Measurements from ENCODE around the gene MRPL49. TPM values are rescaled to one million over a fixed set of nuclear protein-coding genes. Genes with fewer than 3 reads are reported as not detected.
A peak's percentile ranks its signal among the peaks of the same experiment; 100 is the strongest.

Gene MRPL49
- total RNA-seq, 1 experiment from 2014 or later, result 55.9 TPM

DNA sequence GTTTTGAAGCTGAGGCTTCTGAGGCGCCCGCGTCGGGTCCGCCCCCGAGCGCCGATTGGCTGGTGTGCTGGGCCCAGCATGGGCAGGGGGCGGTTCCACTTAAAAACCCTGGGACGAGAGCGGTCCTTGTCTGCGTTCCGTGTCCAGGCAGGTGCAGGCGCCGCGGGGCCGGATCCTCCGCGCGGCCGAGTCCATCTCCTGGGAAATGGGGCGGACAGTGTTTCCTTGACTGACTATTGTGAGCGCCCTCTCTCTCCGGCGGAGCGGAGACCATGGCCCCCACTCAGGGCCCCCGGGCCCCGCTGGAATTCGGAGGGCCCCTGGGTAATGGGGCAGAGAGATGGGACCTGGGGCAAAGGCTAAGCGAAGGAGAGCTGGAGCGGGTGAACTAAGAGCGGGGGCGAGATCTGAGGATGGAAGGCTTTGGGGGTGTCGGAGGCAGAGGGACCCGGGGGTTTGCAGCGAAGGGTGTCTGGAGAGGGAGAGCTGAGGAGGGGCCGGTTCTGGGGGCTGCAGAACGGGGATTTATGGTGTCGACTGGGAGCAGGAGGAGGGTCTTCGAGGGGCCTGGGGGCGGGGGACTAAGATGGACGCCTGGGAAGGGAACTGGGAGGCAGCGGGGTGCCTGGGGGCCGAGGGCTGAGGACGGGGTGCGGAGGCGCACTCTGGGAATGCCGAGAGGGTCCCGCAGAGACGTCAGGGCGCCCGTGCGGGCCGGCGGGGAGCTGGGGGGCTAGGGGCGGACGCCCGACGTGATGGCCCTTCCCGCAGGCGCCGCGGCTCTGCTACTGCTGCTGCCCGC is 10.2 kb upstream of the MRPL49 start, which contains the start of gene TM7SF2 (continued):
- TF ChIP-seq, protein P1, sequence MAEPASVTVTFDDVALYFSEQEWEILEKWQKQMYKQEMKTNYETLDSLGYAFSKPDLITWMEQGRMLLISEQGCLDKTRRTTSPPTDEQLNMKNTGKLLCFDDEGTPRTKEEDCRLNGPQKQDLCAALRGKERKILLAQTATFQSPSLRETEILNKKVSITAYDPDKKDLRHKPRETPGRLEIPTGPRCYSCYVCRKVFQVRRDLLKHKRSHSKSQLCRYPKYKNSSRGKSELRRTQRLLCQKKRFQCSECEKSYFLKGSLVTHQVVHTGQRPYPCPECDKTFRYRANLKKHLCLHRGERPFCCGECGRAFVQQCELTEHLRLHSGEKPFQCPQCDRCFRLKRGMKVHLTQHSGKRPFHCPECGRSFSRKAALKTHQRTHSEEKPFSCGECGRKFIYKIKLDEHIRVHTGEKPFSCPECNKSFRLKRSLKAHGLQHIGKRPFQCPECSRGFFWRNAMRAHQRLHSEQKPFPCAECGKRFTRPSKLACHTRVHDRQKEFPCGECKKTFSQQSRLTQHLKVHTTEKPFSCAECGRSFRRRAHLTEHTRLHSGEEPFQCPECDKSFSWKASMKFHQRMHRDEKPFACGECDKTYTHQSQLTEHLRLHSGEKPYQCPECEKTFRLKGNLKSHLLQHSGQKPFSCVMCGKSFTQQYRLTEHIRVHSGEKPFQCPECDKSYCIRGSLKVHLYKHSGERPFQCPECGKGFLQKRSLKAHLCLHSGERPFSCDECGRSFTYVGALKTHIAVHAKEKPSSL (CRISPR knock-in tag; conservative IDR thresholded peaks at IDR 0.05), result 0 out of 2 replicates have a peak, but pooled peaks have one; percentile 41
- TF ChIP-seq, protein P2, sequence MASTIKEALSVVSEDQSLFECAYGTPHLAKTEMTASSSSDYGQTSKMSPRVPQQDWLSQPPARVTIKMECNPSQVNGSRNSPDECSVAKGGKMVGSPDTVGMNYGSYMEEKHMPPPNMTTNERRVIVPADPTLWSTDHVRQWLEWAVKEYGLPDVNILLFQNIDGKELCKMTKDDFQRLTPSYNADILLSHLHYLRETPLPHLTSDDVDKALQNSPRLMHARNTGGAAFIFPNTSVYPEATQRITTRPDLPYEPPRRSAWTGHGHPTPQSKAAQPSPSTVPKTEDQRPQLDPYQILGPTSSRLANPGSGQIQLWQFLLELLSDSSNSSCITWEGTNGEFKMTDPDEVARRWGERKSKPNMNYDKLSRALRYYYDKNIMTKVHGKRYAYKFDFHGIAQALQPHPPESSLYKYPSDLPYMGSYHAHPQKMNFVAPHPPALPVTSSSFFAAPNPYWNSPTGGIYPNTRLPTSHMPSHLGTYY (CRISPR knock-in tag; IDR thresholded peaks at IDR 0.05), result no peak
- TF ChIP-seq, protein P3, sequence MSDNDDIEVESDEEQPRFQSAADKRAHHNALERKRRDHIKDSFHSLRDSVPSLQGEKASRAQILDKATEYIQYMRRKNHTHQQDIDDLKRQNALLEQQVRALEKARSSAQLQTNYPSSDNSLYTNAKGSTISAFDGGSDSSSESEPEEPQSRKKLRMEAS (CRISPR knock-in tag; IDR thresholded peaks at IDR 0.05), result no peak
- TF ChIP-seq GRHL2 (CRISPR knock-in tag; IDR thresholded peaks at IDR 0.05; ENCODE audit: insufficient replicate concordance, severe bottlenecking) (no peak), OVOL2 (CRISPR knock-in tag; IDR thresholded peaks at IDR 0.05; ENCODE audit: borderline replicate concordance) (no peak), TEAD4 (CRISPR knock-in tag; IDR thresholded peaks at IDR 0.05) (no peak; the same call in 1 of the 2 replicates), ATF1 (CRISPR knock-in tag; IDR thresholded peaks at IDR 0.05) (no peak), SP1 (CRISPR knock-in tag; conservative IDR thresholded peaks at IDR 0.05) (peak; percentile 91), ZNF396 (CRISPR knock-in tag; IDR thresholded peaks at IDR 0.05; ENCODE audit: borderline replicate concordance) (no peak), ZNF121 (CRISPR knock-in tag; IDR thresholded peaks at IDR 0.05) (no peak)
- TF ChIP-seq, protein P4, sequence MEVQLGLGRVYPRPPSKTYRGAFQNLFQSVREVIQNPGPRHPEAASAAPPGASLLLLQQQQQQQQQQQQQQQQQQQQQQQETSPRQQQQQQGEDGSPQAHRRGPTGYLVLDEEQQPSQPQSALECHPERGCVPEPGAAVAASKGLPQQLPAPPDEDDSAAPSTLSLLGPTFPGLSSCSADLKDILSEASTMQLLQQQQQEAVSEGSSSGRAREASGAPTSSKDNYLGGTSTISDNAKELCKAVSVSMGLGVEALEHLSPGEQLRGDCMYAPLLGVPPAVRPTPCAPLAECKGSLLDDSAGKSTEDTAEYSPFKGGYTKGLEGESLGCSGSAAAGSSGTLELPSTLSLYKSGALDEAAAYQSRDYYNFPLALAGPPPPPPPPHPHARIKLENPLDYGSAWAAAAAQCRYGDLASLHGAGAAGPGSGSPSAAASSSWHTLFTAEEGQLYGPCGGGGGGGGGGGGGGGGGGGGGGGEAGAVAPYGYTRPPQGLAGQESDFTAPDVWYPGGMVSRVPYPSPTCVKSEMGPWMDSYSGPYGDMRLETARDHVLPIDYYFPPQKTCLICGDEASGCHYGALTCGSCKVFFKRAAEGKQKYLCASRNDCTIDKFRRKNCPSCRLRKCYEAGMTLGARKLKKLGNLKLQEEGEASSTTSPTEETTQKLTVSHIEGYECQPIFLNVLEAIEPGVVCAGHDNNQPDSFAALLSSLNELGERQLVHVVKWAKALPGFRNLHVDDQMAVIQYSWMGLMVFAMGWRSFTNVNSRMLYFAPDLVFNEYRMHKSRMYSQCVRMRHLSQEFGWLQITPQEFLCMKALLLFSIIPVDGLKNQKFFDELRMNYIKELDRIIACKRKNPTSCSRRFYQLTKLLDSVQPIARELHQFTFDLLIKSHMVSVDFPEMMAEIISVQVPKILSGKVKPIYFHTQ (CRISPR knock-in tag; IDR thresholded peaks at IDR 0.05), result peak; percentile 73
- TF ChIP-seq, protein P5, sequence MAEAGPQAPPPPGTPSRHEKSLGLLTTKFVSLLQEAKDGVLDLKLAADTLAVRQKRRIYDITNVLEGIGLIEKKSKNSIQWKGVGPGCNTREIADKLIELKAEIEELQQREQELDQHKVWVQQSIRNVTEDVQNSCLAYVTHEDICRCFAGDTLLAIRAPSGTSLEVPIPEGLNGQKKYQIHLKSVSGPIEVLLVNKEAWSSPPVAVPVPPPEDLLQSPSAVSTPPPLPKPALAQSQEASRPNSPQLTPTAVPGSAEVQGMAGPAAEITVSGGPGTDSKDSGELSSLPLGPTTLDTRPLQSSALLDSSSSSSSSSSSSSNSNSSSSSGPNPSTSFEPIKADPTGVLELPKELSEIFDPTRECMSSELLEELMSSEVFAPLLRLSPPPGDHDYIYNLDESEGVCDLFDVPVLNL (CRISPR knock-in tag; IDR thresholded peaks at IDR 0.05; ENCODE audit: borderline replicate concordance, low read depth), result no peak
- TF ChIP-seq, protein P6, sequence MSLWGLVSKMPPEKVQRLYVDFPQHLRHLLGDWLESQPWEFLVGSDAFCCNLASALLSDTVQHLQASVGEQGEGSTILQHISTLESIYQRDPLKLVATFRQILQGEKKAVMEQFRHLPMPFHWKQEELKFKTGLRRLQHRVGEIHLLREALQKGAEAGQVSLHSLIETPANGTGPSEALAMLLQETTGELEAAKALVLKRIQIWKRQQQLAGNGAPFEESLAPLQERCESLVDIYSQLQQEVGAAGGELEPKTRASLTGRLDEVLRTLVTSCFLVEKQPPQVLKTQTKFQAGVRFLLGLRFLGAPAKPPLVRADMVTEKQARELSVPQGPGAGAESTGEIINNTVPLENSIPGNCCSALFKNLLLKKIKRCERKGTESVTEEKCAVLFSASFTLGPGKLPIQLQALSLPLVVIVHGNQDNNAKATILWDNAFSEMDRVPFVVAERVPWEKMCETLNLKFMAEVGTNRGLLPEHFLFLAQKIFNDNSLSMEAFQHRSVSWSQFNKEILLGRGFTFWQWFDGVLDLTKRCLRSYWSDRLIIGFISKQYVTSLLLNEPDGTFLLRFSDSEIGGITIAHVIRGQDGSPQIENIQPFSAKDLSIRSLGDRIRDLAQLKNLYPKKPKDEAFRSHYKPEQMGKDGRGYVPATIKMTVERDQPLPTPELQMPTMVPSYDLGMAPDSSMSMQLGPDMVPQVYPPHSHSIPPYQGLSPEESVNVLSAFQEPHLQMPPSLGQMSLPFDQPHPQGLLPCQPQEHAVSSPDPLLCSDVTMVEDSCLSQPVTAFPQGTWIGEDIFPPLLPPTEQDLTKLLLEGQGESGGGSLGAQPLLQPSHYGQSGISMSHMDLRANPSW (CRISPR knock-in tag; conservative IDR thresholded peaks at IDR 0.05; ENCODE audit: low read depth), result no peak
- TF ChIP-seq, protein P7, sequence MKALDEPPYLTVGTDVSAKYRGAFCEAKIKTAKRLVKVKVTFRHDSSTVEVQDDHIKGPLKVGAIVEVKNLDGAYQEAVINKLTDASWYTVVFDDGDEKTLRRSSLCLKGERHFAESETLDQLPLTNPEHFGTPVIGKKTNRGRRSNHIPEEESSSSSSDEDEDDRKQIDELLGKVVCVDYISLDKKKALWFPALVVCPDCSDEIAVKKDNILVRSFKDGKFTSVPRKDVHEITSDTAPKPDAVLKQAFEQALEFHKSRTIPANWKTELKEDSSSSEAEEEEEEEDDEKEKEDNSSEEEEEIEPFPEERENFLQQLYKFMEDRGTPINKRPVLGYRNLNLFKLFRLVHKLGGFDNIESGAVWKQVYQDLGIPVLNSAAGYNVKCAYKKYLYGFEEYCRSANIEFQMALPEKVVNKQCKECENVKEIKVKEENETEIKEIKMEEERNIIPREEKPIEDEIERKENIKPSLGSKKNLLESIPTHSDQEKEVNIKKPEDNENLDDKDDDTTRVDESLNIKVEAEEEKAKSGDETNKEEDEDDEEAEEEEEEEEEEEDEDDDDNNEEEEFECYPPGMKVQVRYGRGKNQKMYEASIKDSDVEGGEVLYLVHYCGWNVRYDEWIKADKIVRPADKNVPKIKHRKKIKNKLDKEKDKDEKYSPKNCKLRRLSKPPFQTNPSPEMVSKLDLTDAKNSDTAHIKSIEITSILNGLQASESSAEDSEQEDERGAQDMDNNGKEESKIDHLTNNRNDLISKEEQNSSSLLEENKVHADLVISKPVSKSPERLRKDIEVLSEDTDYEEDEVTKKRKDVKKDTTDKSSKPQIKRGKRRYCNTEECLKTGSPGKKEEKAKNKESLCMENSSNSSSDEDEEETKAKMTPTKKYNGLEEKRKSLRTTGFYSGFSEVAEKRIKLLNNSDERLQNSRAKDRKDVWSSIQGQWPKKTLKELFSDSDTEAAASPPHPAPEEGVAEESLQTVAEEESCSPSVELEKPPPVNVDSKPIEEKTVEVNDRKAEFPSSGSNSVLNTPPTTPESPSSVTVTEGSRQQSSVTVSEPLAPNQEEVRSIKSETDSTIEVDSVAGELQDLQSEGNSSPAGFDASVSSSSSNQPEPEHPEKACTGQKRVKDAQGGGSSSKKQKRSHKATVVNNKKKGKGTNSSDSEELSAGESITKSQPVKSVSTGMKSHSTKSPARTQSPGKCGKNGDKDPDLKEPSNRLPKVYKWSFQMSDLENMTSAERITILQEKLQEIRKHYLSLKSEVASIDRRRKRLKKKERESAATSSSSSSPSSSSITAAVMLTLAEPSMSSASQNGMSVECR (CRISPR knock-in tag; IDR thresholded peaks at IDR 0.05; ENCODE audit: borderline replicate concordance), result no peak; the same call in 1 of the 2 replicates
- TF ChIP-seq, protein P8, sequence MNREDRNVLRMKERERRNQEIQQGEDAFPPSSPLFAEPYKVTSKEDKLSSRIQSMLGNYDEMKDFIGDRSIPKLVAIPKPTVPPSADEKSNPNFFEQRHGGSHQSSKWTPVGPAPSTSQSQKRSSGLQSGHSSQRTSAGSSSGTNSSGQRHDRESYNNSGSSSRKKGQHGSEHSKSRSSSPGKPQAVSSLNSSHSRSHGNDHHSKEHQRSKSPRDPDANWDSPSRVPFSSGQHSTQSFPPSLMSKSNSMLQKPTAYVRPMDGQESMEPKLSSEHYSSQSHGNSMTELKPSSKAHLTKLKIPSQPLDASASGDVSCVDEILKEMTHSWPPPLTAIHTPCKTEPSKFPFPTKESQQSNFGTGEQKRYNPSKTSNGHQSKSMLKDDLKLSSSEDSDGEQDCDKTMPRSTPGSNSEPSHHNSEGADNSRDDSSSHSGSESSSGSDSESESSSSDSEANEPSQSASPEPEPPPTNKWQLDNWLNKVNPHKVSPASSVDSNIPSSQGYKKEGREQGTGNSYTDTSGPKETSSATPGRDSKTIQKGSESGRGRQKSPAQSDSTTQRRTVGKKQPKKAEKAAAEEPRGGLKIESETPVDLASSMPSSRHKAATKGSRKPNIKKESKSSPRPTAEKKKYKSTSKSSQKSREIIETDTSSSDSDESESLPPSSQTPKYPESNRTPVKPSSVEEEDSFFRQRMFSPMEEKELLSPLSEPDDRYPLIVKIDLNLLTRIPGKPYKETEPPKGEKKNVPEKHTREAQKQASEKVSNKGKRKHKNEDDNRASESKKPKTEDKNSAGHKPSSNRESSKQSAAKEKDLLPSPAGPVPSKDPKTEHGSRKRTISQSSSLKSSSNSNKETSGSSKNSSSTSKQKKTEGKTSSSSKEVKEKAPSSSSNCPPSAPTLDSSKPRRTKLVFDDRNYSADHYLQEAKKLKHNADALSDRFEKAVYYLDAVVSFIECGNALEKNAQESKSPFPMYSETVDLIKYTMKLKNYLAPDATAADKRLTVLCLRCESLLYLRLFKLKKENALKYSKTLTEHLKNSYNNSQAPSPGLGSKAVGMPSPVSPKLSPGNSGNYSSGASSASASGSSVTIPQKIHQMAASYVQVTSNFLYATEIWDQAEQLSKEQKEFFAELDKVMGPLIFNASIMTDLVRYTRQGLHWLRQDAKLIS (CRISPR knock-in tag; IDR thresholded peaks at IDR 0.05; ENCODE audit: borderline replicate concordance), result no peak
- TF ChIP-seq, protein P9, sequence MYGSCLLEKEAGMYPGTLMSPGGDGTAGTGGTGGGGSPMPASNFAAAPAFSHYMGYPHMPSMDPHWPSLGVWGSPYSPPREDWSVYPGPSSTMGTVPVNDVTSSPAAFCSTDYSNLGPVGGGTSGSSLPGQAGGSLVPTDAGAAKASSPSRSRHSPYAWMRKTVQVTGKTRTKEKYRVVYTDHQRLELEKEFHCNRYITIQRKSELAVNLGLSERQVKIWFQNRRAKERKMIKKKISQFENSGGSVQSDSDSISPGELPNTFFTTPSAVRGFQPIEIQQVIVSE (CRISPR knock-in tag; IDR thresholded peaks at IDR 0.05; ENCODE audit: borderline replicate concordance), result no peak

All from WTC11 (cell line).